WTC11 (cell line): ENCODE measurements around the gene C7. TPM values are rescaled to one million over a fixed set of nuclear protein-coding genes. Genes with fewer than 3 reads are reported as not detected.
"Not testable (repeated sequence)": the region's sequence is repeated elsewhere in the genome, so short reads cannot be mapped to it uniquely, and the experiment has no call there.

Experiments used
- ATAC-seq: fragments of 200-7000 bp; cut with Tn5 transposase; 2 replicates; pipeline ENCODE4 v1.10.0; 2021; ENCODE audit warnings: mild to moderate bottlenecking, moderate library complexity
- CTCF ChIA-PET: fragments of 300-600 bp; sonication (Branson Sonifier 250); formaldehyde crosslinking; loops from one replicate; lab custom pipeline; 2021; ENCODE audit warnings: antibody characterized with exemption; lab: Charles Lee
- POLR2A ChIA-PET: fragments of 350-600 bp; sonication (Branson Sonifier 250); formaldehyde crosslinking; loops from one replicate; lab custom pipeline; 2021; ENCODE audit warnings: antibody characterized with exemption; lab: Charles Lee
- DNase-seq: peaks from one replicate; pipeline ENCODE4 v3.0.0; 2021; ENCODE audit warnings: low spot score
- H3K27ac Mint-ChIP-seq: 2 replicates; pipeline ENCODE4 v1.8.0; 2021; ENCODE audit warnings: mixed read lengths
- H3K27me3 Mint-ChIP-seq: 2 replicates; pipeline ENCODE4 v1.8.0; 2021; ENCODE audit warnings: low read depth, mild to moderate bottlenecking, moderate library complexity, mixed read lengths
- H3K36me3 Mint-ChIP-seq: 2 replicates; pipeline ENCODE4 v1.8.0; 2021; ENCODE audit warnings: mixed read lengths
- H3K4me1 Mint-ChIP-seq: 2 replicates; pipeline ENCODE4 v1.8.0; 2022; ENCODE audit warnings: mixed read lengths
- H3K4me3 Mint-ChIP-seq: 2 replicates; pipeline ENCODE4 v1.8.0; 2021; ENCODE audit warnings: mild to moderate bottlenecking, moderate library complexity, mixed read lengths
- H3K9me3 Mint-ChIP-seq: 2 replicates; pipeline ENCODE4 v1.8.0; 2021; ENCODE audit warnings: mixed read lengths
- AFF4 ChIP-seq: sonication (generic); formaldehyde crosslinking; IDR thresholded peaks from 2 replicates; pipeline ENCODE4 v1.8.1; 2023; ENCODE audit warnings: mild to moderate bottlenecking, missing genetic modification reagents, borderline replicate concordance
- ATF2 ChIP-seq: sonication (generic); formaldehyde crosslinking; IDR thresholded peaks from 2 replicates; pipeline ENCODE4 v1.8.1; 2022; ENCODE audit warnings: low read depth, missing genetic modification reagents, borderline replicate concordance
- E2F5 ChIP-seq: sonication (generic); formaldehyde crosslinking; IDR thresholded peaks from 2 replicates; pipeline ENCODE4 v1.8.1; 2022; ENCODE audit warnings: mild to moderate bottlenecking, moderate library complexity, missing genetic modification reagents
- ELF4 ChIP-seq: sonication (generic); formaldehyde crosslinking; IDR thresholded peaks from 2 replicates; pipeline ENCODE4 v1.8.1; 2022; ENCODE audit warnings: low read depth, mild to moderate bottlenecking, moderate library complexity, missing genetic modification reagents
- ESRRA ChIP-seq: sonication (generic); formaldehyde crosslinking; IDR thresholded peaks from 2 replicates; pipeline ENCODE4 v1.8.1; 2022; ENCODE audit warnings: mild to moderate bottlenecking, missing genetic modification reagents, borderline replicate concordance
- HMGXB4 ChIP-seq: sonication (generic); formaldehyde crosslinking; IDR thresholded peaks from 2 replicates; pipeline ENCODE4 v1.8.1; 2023; ENCODE audit warnings: mild to moderate bottlenecking, moderate library complexity, missing genetic modification reagents
- IRF2 ChIP-seq: sonication (generic); formaldehyde crosslinking; IDR thresholded peaks from 2 replicates; pipeline ENCODE4 v1.8.0; 2022; ENCODE audit warnings: low read depth, missing genetic modification reagents, borderline replicate concordance
- NFATC4 ChIP-seq: fragments of 250-450 bp; sonication (Bioruptor Pico); IDR thresholded peaks from 2 replicates; pipeline ENCODE4 v1.9.0; 2021; ENCODE audit warnings: mild to moderate bottlenecking
- ZBTB21 ChIP-seq: sonication (generic); formaldehyde crosslinking; IDR thresholded peaks from 2 replicates; pipeline ENCODE4 v1.8.1; 2023; ENCODE audit warnings: mild to moderate bottlenecking, missing genetic modification reagents, borderline replicate concordance
- ZMAT4 ChIP-seq: fragments of 250-450 bp; sonication (Bioruptor Pico); IDR thresholded peaks from 2 replicates; pipeline ENCODE4 v1.9.0; 2021; ENCODE audit warnings: mild to moderate bottlenecking
- ZNF138 ChIP-seq: sonication (generic); formaldehyde crosslinking; conservative IDR thresholded peaks from 2 replicates; pipeline ENCODE4 v1.8.1; 2022; ENCODE audit warnings: mild to moderate bottlenecking, moderate library complexity, missing genetic modification reagents
- ZNF281 ChIP-seq: sonication (generic); formaldehyde crosslinking; IDR thresholded peaks from 2 replicates; pipeline ENCODE4 v1.8.0; 2023; ENCODE audit warnings: mild to moderate bottlenecking, missing genetic modification reagents
- total RNA-seq: library from RNA; stranded (reverse); gene quantifications from 3 replicates; pipeline ENCODE4 v1.2.3, GENCODE V29; 2021

C7 gene
- total RNA-seq, 1 experiment from 2014 or later, result 4.5 TPM

- no peak for DNase-seq
- H3K27me3 Mint-ChIP-seq, result no peaks in the 10 kb centered on the region
- ATAC-seq, result peak; percentile 78
- CTCF ChIA-PET, result interaction anchor here (0.6 to 1.0 kb wide), 3 partner anchors 29 to 73 kb away, joined by 3 to 4 read pairs (median 4); partner anchors contain the start of gene PRKAA1
- peak overlapping the region; percentile 61; the same call in 1 of the 2 replicates for H3K27ac Mint-ChIP-seq
- no peaks in the 10 kb centered on the region for H3K36me3 Mint-ChIP-seq
- TF ChIP-seq HMGXB4 (CRISPR knock-in tag), result no peak
- TF ChIP-seq AFF4 (CRISPR knock-in tag), result no peak
- TF ChIP-seq ZBTB21 (CRISPR knock-in tag), result no peak
- TF ChIP-seq ZMAT4 (CRISPR knock-in tag), result no peak
- no peak for TF ChIP-seq ATF2
- no peak for TF ChIP-seq NFATC4 (CRISPR knock-in tag)
- TF ChIP-seq ELF4, result no peak
- no peak for TF ChIP-seq ESRRA (CRISPR knock-in tag)
- no peak for TF ChIP-seq IRF2
- no peak for TF ChIP-seq ZNF138
- TF ChIP-seq E2F5 (CRISPR knock-in tag), result no peak
- no peak for TF ChIP-seq ZNF281 (CRISPR knock-in tag)
- H3K4me3 Mint-ChIP-seq, result no peak overlapping the region
- POLR2A ChIA-PET, result no interaction called here
- H3K4me1 Mint-ChIP-seq, result peaks cover 23% of the 10 kb centered on the region
- H3K9me3 Mint-ChIP-seq, result peaks cover 15% of the 10 kb centered on the region
Observed at GRCh38 chr5:40871177-40871576, 38.1 kb upstream of the C7 start.

GRCh38 chr5:40872253-40872652 is 37.0 kb upstream of the C7 start:
- CTCF ChIA-PET, H3K4me3 Mint-ChIP-seq, ATAC-seq, DNase-seq, H3K27ac Mint-ChIP-seq, H3K27me3 Mint-ChIP-seq, POLR2A ChIA-PET, H3K36me3 Mint-ChIP-seq: not testable (repeated sequence)
- peaks cover 20% of the 10 kb centered on the region for H3K4me1 Mint-ChIP-seq
- H3K9me3 Mint-ChIP-seq, result peaks cover 16% of the 10 kb centered on the region
